Activated CD4-positive, alpha-beta memory T cell treated with anti-CD3 and anti-CD28 coated beads for 36 hours (primary cell): ENCODE measurements around the gene GAB2. TPM values are rescaled to one million over a fixed set of nuclear protein-coding genes. Genes with fewer than 3 reads are reported as not detected.
"Not testable (repeated sequence)": the region's sequence is repeated elsewhere in the genome, so short reads cannot be mapped to it uniquely, and the experiment has no call there.

ENCODE experiments used
- CTCF ChIA-PET: fragments of 350-600 bp; sonication (Branson Sonifier 250); formaldehyde crosslinking; loops from one replicate; lab custom pipeline; 2021; ENCODE audit warnings: antibody characterized with exemption, inconsistent platforms; lab: Charles Lee
- POLR2A ChIA-PET: fragments of 350-600 bp; sonication (Branson Sonifier 250); formaldehyde crosslinking; loops from one replicate; lab custom pipeline; 2021; ENCODE audit warnings: antibody characterized with exemption; lab: Charles Lee
- DNase-seq: peaks from one replicate; pipeline ENCODE4 v3.0.0-alpha.2; 2020
- H3K27ac Mint-ChIP-seq: one replicate; pipeline ENCODE4 v1.8.0; 2021; ENCODE audit warnings: mixed read lengths
- H3K27me3 Mint-ChIP-seq: one replicate; pipeline ENCODE4 v1.8.0; 2021; ENCODE audit warnings: mixed read lengths
- H3K36me3 Mint-ChIP-seq: one replicate; pipeline ENCODE4 v1.8.0; 2021; ENCODE audit warnings: mixed read lengths
- H3K4me1 Mint-ChIP-seq: one replicate; pipeline ENCODE4 v1.8.0; 2021; ENCODE audit warnings: low read depth, mixed read lengths
- H3K4me3 Mint-ChIP-seq: one replicate; pipeline ENCODE4 v1.8.0; 2021; ENCODE audit warnings: mild to moderate bottlenecking, mixed read lengths
- H3K9me3 Mint-ChIP-seq: one replicate; pipeline ENCODE4 v1.8.0; 2021; ENCODE audit warnings: mixed read lengths
- intact Hi-C: fragments of 100-400 bp; cut with micrococcal nuclease; formaldehyde crosslinking; loops from one replicate; pipeline ENCODE4 v1.15.1; 2023
- total RNA-seq, 2 experiments: library from RNA; stranded (reverse); gene quantifications; one replicate each; pipeline ENCODE4 v1.2.3, GENCODE V29; 2021

Gene GAB2
- total RNA-seq, 2 experiments from 2014 or later, result 8.9 to 11.1 TPM

GRCh38 chr11:78228467-78228866 lies 189.2 kb downstream of the GAB2 start:
- no peak overlapping the region for H3K27ac Mint-ChIP-seq
- H3K9me3 Mint-ChIP-seq, result no peaks in the 10 kb centered on the region
- intact Hi-C loops, result loop anchor here (1.0 to 5.0 kb wide), 4 partner anchors 91 to 336 kb away; partner anchors contain the start of genes ALG8 and GAB2
- POLR2A ChIA-PET, result no interaction called here
- peaks cover 4% of the 10 kb centered on the region for H3K36me3 Mint-ChIP-seq
- no peak overlapping the region for H3K4me3 Mint-ChIP-seq
- CTCF ChIA-PET, result interaction anchor here (0.6 to 1.9 kb wide), 13 partner anchors 10 to 337 kb away, joined by 3 to 28 read pairs (median 3); partner anchors contain the start of gene GAB2
- H3K27me3 Mint-ChIP-seq, result no peaks in the 10 kb centered on the region
- H3K4me1 Mint-ChIP-seq, result peaks cover 15% of the 10 kb centered on the region
- DNase-seq, result peak; percentile 20

- H3K9me3 Mint-ChIP-seq, result no peaks in the 10 kb centered on the region
- no peak overlapping the region for H3K27ac Mint-ChIP-seq
- ChIA-PET POLR2A (interaction anchor here (0.6 kb wide), 1 partner anchor 150 kb away, joined by 3 read pairs; no protein-coding TSS in a partner anchor), CTCF (interaction anchor here (0.6 to 1.9 kb wide), 13 partner anchors 11 to 337 kb away, joined by 3 to 28 read pairs (median 3); partner anchors contain the start of gene GAB2)
- intact Hi-C loops, result loop anchor here (1.0 to 5.0 kb wide), 7 partner anchors 25 to 336 kb away; partner anchors contain the start of genes ALG8 and GAB2
- no peak overlapping the region for H3K4me3 Mint-ChIP-seq
- H3K4me1 Mint-ChIP-seq, result peaks cover 15% of the 10 kb centered on the region
- DNase-seq, result no peak
- H3K36me3 Mint-ChIP-seq, result peaks cover 5% of the 10 kb centered on the region
- no peaks in the 10 kb centered on the region for H3K27me3 Mint-ChIP-seq
These were observed 189.7 kb downstream of the GAB2 start for GRCh38 chr11:78227921-78228320.

- ChIA-PET POLR2A (interaction anchor here (0.6 kb wide), 1 partner anchor 150 kb away, joined by 3 read pairs; no protein-coding TSS in a partner anchor), CTCF (interaction anchor here (1.1 to 1.9 kb wide), 4 partner anchors 191 to 338 kb away, joined by 3 to 28 read pairs (median 8); partner anchors contain the start of gene GAB2)
- Mint-ChIP-seq H3K9me3 (no peaks in the 10 kb centered on the region), H3K27me3 (no peaks in the 10 kb centered on the region), H3K4me3 (no peak overlapping the region), H3K4me1 (peaks cover 15% of the 10 kb centered on the region), H3K27ac (peak overlapping the region; percentile 85), H3K36me3 (peaks cover 5% of the 10 kb centered on the region)
- peak; percentile 50 for DNase-seq
- intact Hi-C loops, result loop anchor here (1.0 to 5.0 kb wide), 4 partner anchors 24 to 98 kb away; partner anchors contain the start of gene ALG8
These were observed 190.6 kb downstream of the GAB2 start for GRCh38 chr11:78226684-78227680.

GRCh38 chr11:78224906-78225420 lies 192.7 kb downstream of the GAB2 start:
- no peaks in the 10 kb centered on the region for H3K27me3 Mint-ChIP-seq
- DNase-seq, result no peak
- peaks cover 20% of the 10 kb centered on the region for H3K4me1 Mint-ChIP-seq
- ChIA-PET POLR2A (no interaction called here), CTCF (interaction anchor here (1.3 kb wide), 1 partner anchor 340 kb away, joined by 5 read pairs; no protein-coding TSS in a partner anchor)
- peak overlapping the region; percentile 26 for H3K27ac Mint-ChIP-seq
- no peaks in the 10 kb centered on the region for H3K9me3 Mint-ChIP-seq
- intact Hi-C loops, result loop anchor here (5.0 kb wide), 1 partner anchor 88 kb away; the partner anchor contains the start of gene ALG8
- no peak overlapping the region for H3K4me3 Mint-ChIP-seq
- peaks cover 11% of the 10 kb centered on the region for H3K36me3 Mint-ChIP-seq

GRCh38 chr11:78224506-78224905 lies 193.1 kb downstream of the GAB2 start:
- intact Hi-C loops, result no loop called here
- no peak overlapping the region for H3K4me3 Mint-ChIP-seq
- peaks cover 20% of the 10 kb centered on the region for H3K4me1 Mint-ChIP-seq
- no peaks in the 10 kb centered on the region for H3K9me3 Mint-ChIP-seq
- no peaks in the 10 kb centered on the region for H3K27me3 Mint-ChIP-seq
- ChIA-PET CTCF (interaction anchor here (1.3 kb wide), 1 partner anchor 341 kb away, joined by 5 read pairs; no protein-coding TSS in a partner anchor), POLR2A (no interaction called here)
- no peak for DNase-seq
- no peak overlapping the region for H3K27ac Mint-ChIP-seq
- peaks cover 11% of the 10 kb centered on the region for H3K36me3 Mint-ChIP-seq

- H3K4me3 Mint-ChIP-seq, result no peak overlapping the region
- H3K9me3 Mint-ChIP-seq, result no peaks in the 10 kb centered on the region
- ChIA-PET CTCF (interaction anchor here (0.6 to 1.3 kb wide), 2 partner anchors 342 to 1924 kb away, joined by 4 to 5 read pairs; no protein-coding TSS in a partner anchor), POLR2A (no interaction called here)
- DNase-seq, result no peak
- no peaks in the 10 kb centered on the region for H3K27me3 Mint-ChIP-seq
- intact Hi-C loops, result no loop called here
- peaks cover 20% of the 10 kb centered on the region for H3K4me1 Mint-ChIP-seq
- no peak overlapping the region for H3K27ac Mint-ChIP-seq
- H3K36me3 Mint-ChIP-seq, result peaks cover 11% of the 10 kb centered on the region
These were observed 194.2 kb downstream of the GAB2 start for GRCh38 chr11:78223320-78223954.

- DNase-seq, H3K27ac Mint-ChIP-seq, H3K27me3 Mint-ChIP-seq, H3K9me3 Mint-ChIP-seq, H3K4me3 Mint-ChIP-seq, intact Hi-C loops, CTCF ChIA-PET, POLR2A ChIA-PET: not testable (repeated sequence)
- Mint-ChIP-seq H3K36me3 (peaks cover 14% of the 10 kb centered on the region), H3K4me1 (peaks cover 20% of the 10 kb centered on the region)
These were observed 194.9 kb downstream of the GAB2 start for GRCh38 chr11:78222726-78223125.

GRCh38 chr11:78221396-78222315 lies 196.0 kb downstream of the GAB2 start:
- CTCF ChIA-PET, result no interaction called here
- DNase-seq, result no peak
- Mint-ChIP-seq H3K4me3 (no peak overlapping the region), H3K27me3 (no peaks in the 10 kb centered on the region), H3K9me3 (no peaks in the 10 kb centered on the region), H3K27ac (no peak overlapping the region), H3K36me3 (peaks cover 14% of the 10 kb centered on the region), H3K4me1 (peaks cover 9% of the 10 kb centered on the region)
- POLR2A ChIA-PET, result interaction anchor here (0.7 kb wide), 1 partner anchor 33 kb away, joined by 3 read pairs; the partner anchor contains the start of gene KCTD21
- intact Hi-C loops, result no loop called here

- Mint-ChIP-seq H3K27ac (peak overlapping the region; percentile 58), H3K9me3 (no peaks in the 10 kb centered on the region), H3K36me3 (peaks cover 13% of the 10 kb centered on the region), H3K4me1 (peaks cover 7% of the 10 kb centered on the region), H3K27me3 (no peaks in the 10 kb centered on the region), H3K4me3 (no peak overlapping the region)
- POLR2A ChIA-PET, result no interaction called here
- CTCF ChIA-PET, result no interaction called here
- peak; percentile 35 for DNase-seq
- intact Hi-C loops, result no loop called here
These were observed 197.1 kb downstream of the GAB2 start for GRCh38 chr11:78220218-78221157.
